ENCODE measurements around the gene B3GNT5. TPM values are rescaled to one million over a fixed set of nuclear protein-coding genes. Genes with fewer than 3 reads are reported as not detected.

Gene B3GNT5
- total and polyA plus RNA-seq, 2 experiments from 2014 or later = 4.9 to 6.4 TPM

GRCh38 chr3:183274609-183275008 lies 21.6 kb downstream of the B3GNT5 start:
- no peaks in the 10 kb centered on the region for H3F3A ChIP-seq (replicated peaks; ENCODE audit: low read depth)
- H2AFZ ChIP-seq = no peak overlapping the region
- Mint-ChIP-seq H3K27me3 (ENCODE audit: insufficient read depth, low read depth, poor library complexity) (no peaks in the 10 kb centered on the region), H3K27ac (no peak overlapping the region), H3K4me3 (no peak overlapping the region), H3K9me3 (no peaks in the 10 kb centered on the region), H3K4me1 (no peaks in the 10 kb centered on the region), H3K36me3 (ENCODE audit: low read depth) (no peaks in the 10 kb centered on the region)
- no peaks in the 10 kb centered on the region for H3K79me2 ChIP-seq (replicated peaks; ENCODE audit: insufficient read depth)
- H3K36me3 ChIP-seq (ENCODE audit: insufficient read depth) = no peaks in the 10 kb centered on the region
- H3K9me2 ChIP-seq (ENCODE audit: insufficient read depth) = no peaks in the 10 kb centered on the region
- H4K20me1 ChIP-seq (replicated peaks; ENCODE audit: insufficient read depth) = no peaks in the 10 kb centered on the region
- H3K27me3 ChIP-seq (ENCODE audit: insufficient read depth) = no peaks in the 10 kb centered on the region
- no peaks in the 10 kb centered on the region; the same call in 1 of the 2 replicates for H3K4me1 ChIP-seq (ENCODE audit: insufficient read depth)
- H3K27ac ChIP-seq (ENCODE audit: low read depth) = no peak overlapping the region
- no peak overlapping the region for H3K4me3 ChIP-seq
- H3K4me2 ChIP-seq = no peak overlapping the region
- ATAC-seq = no peak
- no peak for DNase-seq (ENCODE audit: low spot score)
- no peak for TF ChIP-seq POLR2AphosphoS5 (IDR thresholded peaks at IDR 0.05; ENCODE audit: low read depth)
- TF ChIP-seq ZNF114 (CRISPR knock-in tag; IDR thresholded peaks at IDR 0.05) = no peak
- TF ChIP-seq ETS1 (IDR thresholded peaks at IDR 0.05) = no peak
- no peak for TF ChIP-seq ZNF462 (CRISPR knock-in tag; IDR thresholded peaks at IDR 0.05)
- no peak for TF ChIP-seq CREB1 (CRISPR knock-in tag; IDR thresholded peaks at IDR 0.05; ENCODE audit: low read depth)
- TF ChIP-seq ZNF331 (CRISPR knock-in tag; IDR thresholded peaks at IDR 0.05; ENCODE audit: low read depth) = no peak
- no peak for TF ChIP-seq EZH2phosphoT487 (IDR thresholded peaks at IDR 0.05; ENCODE audit: unreplicated experiment)
- no peak for TF ChIP-seq CTCF (conservative IDR thresholded peaks at IDR 0.05; ENCODE audit: low read depth in 2 of 2)
- TF ChIP-seq STAT1 (IDR thresholded peaks at IDR 0.05; ENCODE audit: unreplicated experiment) = no peak
